GM18858 (cell line): ENCODE data around the gene FRMD6.
"Not testable (repeated sequence)": the region's sequence is repeated elsewhere in the genome, so short reads cannot be mapped to it uniquely, and the experiment has no call there.

Experiments used
- ATAC-seq: cut with Tn5 transposase; IDR thresholded peaks from one replicate; pipeline ENCODE4 v1.9.1; 2021; ENCODE audit not compliant: unreplicated experiment

FRMD6 gene

DNA sequence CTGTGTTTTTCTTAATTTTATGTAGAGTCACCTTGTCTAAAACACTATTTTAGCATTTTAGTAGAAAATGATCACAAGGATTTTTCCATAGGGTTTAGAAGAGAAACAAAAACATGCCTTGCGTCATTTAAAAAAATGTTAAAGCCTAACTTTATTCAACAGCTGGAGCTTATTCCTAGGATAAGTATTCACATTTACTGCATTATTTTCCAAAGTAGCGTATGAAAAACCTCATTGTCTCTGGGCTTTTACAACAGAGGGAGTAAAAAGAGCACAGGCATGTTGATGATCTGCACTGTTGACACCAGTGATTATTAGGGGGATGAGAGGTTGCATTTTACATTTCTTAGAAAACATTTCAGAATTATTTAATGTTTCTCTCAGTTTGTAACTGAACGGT lies 66.1 kb downstream of the FRMD6 start:
- ATAC-seq = no peak

DNA sequence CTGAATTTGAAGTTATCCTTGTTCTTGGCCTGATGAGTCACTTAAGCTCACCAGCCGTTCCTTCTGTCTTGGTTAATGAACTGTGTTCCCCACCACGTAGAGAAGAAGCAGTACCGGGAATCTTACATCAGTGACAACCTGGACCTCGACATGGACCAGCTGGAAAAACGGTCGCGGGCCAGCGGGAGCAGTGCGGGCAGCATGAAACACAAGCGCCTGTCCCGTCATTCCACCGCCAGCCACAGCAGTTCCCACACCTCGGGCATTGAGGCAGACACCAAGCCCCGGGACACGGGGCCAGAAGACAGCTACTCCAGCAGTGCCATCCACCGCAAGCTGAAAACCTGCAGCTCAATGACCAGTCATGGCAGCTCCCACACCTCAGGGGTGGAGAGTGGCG lies 68.2 kb downstream of the FRMD6 start:
- ATAC-seq = no peak

DNA sequence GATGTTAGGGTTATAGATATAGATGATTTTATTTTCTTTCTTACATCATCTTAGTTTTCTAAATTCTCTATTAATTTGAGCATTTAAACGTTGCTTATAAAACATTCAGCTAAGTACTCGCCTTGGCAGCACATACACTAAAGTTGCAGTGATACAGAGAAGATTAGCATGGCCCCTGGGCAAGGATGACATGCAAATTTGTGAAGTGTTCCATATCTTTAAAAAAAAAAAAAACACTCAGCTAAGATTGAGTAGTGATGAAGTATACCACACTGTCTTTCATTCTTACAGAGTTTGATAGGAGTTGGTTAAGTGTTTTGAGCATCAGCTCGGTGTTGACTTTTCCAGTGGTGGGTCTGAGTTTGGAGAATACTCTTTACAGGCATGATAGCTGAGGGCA lies 72.3 kb downstream of the FRMD6 start:
- no peak for ATAC-seq

DNA sequence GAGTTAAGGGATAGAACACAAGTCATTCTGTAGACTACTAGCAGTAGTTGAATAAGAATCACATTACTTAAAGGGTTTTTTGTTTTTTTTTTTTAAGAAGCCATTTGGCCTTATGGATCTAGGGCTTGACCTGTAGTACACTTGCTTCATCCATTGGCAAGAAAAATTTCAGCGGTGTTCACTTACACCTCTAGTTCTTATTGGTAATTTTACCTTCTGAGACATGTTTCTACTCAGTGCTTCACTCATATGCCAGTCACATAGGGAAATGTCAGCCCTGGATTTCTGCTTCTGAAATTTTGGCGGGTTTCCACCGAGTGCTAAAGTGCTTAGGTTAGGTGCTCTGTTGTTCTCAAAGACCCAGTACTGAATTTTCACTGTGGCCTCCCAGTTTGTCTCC lies 72.9 kb downstream of the FRMD6 start:
- ATAC-seq = no peak

DNA sequence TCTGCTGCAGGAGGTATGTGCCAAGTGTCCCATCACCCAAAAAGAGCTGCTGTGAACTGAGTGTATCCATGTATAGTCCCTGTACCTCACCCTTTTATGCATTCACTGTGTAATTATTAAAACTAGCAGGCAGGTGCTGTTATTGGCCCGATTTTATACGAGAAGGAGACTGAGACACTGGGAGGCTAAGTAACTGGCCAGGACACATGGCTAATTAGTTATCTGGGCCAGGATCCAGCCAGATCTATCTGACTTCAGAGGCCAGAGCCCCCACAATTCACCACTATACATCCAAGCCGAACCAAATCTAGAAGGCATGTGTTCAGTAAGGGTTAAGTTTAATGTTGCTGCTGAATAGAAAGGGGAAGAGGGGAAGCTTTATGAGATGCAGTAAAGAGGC lies 73.4 kb downstream of the FRMD6 start:
- ATAC-seq = no peak

DNA sequence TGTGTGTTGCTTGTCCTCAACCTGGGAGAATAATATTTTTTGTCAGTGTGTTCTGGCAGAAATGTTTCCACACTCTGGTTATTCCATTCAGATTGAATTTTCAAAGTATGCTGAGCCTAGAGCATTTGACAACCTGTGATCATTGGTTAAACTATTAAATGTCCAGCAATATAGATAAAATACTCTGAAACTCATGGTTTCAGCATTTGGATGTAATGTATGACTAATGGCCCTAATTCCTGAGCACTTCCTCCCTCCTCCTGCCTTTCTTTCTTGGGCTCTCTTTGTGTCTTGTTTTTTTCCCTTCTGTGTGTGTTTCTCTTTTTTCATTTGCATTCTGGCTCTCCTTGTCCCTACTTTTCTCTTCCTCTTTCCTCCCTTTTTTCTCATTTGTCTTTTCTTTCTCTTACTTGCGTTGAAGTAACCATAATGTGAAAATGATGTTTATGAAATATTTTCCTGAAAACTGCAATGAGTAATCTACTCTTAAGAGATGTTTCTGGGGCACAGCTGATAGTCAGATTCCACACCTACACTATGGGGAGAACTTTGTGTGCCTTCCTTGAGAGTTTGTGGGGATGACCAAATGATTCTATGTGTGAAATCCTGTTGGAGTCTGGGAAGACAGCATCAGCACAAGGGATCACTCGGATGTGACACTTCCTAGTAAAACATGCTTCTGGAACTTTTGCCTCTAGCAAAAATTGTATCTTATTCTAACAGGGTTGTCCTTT lies 74.6 kb downstream of the FRMD6 start:
- no peak for ATAC-seq

DNA sequence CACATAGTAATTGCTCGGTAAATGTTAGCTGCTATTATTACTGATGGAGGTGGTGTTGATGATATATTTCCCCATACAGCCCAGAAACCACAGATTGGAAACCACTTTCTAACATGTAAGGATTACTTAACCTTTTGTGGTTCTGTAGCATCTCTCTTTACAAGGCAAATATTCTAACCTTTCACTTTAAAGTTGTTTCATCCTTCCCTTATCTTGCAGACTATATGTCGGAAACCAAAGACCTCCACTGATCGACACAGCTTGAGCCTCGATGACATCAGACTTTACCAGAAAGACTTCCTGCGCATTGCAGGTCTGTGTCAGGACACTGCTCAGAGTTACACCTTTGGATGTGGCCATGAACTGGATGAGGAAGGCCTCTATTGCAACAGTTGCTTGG lies 75.8 kb downstream of the FRMD6 start:
- ATAC-seq = no peak

DNA sequence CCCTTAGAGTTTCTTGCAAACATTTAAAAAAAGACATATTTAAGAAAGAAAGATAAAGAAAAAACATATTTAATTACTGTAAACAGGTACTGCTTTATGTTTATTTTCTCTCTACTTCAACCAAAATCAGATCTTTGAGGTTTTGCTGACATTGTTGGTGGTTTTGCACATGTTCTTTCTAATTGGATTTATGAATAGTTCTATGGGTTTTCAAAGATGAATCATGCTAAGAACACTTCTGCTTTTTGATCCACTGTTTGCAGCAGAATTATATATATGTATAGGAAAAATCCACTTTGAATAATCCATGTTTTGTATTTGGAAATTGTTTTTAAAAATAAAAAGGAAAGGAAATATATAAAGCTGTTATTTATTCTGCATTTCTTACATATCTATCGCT lies 78.4 kb downstream of the FRMD6 start:
- no peak for ATAC-seq

DNA sequence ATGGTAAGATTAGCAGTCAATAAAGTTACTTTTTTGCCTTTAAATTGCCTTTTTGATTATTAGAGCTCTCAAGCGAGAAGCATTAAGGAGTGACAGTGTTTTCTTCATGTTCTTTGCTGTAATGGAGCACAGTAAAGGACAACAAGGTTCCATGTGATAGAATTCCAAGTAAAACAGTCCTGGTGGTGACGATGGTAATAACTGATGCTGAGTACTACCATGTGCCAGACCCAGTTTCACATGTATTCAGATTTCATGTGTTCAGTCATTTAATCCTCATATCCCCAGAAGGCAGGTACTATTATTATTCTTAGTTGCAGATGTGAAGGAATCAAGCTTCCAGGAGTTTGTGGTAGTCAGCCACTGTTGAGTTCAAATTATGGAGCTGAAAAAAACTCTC lies 79.0 kb downstream of the FRMD6 start:
- no peak for ATAC-seq

DNA sequence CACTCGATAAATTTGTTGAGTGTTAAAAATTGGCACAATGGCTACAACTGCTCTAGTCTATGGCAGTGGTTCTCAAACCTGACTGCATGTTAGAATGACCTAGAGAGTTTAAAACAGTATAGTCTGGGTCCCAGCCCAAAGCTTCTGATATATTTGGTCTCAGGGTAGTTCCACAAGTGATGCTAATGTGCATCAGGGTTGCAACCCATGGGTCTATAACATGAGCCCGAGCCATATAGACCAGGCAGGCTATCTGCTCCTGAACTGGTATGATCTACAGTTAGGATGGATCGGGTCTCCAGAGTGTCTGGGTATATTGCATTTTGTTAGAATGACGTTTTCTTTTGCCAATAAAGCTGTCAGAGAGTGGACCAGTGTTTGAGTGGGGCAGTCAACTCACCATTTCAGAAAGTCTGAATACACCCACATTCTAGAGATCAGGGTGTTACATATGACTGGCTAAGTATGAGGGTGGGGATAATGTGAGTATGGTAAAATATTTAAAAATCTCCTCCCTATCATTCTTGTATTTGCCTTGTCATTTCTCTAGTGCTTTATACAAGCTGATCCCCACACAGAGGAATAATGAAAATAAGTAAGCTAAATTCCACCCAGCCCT lies 80.9 kb downstream of the FRMD6 start:
- ATAC-seq = no peak

DNA sequence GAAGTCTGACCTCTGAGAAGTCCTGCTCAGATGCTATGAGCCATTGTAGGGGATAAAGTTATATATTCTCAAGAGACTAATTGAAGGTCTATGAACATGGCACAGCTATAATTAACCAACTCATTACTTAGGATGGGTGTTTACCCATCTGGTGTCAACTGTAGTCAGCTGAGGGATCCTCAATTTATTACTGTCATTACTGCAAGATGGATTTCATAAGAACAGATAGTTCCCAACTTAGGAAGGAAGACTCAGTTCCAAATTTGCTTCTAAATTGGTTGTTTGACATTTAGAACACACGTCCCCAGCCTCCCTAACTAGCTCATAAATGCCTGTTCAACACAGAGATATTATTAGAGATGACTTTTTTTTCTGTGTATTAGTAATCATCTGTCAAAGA lies 81.4 kb downstream of the FRMD6 start:
- ATAC-seq = no peak

DNA sequence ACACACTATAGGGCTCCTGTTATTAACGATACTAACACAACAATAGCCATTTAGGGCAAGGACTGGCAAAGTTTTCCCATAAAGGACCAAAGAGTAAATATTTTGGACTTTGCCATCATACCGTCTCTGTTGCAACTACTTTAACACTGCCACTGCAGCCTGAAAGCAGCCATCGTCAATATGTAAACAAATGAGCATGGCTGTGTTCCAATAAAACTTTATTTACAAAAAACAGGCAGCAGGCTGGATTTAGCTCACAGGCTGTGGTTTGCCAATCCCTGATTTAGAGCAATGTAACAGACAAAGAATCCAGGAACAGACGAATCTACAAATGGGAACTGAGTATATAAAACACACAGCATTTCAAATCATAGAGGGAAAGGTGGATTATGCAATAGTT lies 84.1 kb downstream of the FRMD6 start:
- ATAC-seq = no peak

DNA sequence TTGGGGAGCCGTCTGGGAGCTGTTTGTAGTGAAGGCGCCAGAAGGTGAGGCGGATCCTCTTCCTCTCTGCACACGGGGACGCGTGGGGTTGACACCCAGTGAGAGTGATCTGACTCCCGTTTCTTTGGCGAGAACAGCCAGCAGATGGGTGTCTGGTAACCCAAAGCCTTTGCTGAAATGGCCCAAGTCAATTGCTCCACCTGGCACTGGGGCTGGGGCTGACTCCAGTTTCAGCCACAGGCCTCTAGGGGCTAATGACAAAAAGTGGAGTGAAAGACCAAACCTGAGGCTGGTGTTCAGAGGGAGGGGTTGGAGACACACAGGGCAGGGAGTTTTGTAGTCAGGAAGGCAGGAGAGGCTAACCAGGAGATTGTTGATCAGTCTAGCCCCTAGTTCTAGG lies 87.0 kb downstream of the FRMD6 start:
- ATAC-seq = peak; percentile 76

DNA sequence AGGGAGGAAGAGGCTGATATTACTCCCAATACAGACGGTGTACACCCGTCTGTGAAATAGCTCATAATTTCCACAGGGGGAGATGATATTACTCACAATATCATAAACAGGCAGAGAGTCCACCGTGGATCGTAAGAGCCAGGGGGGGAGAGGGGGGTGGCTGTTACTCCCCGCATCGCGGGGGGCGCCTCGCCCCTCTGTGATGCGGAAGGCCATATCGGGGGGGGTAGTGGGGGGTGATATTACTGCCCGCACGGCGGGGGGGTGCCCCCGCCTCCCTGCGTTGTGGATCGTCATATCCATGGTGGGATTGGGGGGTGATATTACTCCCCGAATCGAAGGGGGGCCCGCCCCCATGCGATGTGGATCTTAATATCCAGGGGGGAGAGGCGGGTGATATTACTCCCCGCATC lies 91.9 kb downstream of the FRMD6 start:
- no peak for ATAC-seq

DNA sequence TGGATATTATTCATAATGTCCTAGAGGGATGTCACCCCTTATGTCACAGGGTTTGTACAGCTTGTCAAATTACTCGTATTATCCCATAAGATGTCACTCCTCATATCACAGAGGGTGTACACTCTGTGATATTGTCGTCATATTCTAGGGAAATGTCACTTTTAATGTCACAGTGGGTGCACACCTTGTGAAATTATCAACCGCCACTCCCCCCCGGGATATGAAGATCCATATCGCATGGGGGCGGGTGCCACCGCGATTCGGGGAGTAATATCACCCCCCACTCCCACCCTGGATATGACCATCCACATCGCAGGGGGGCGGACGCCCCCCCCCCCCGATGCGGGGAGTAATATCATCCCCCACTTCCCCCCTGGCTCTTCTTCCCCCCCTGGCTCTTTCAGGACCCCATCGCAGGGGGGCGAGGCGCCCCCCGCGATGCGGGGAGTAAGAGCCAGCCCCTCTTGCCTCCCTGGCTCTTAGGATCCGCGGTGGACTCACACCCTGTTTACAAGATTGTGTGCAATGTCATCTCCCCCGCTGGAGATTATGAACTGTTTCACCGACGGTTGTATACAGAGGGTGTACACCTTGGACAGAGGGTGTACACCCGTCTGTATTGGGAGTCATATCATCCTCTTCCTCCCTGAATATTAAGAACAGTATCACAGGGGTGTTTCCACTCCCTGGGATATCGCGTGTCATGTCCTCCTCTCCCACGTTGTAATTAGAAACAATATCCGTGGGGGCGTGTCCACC lies 92.8 kb downstream of the FRMD6 start:
- no peak for ATAC-seq

DNA sequence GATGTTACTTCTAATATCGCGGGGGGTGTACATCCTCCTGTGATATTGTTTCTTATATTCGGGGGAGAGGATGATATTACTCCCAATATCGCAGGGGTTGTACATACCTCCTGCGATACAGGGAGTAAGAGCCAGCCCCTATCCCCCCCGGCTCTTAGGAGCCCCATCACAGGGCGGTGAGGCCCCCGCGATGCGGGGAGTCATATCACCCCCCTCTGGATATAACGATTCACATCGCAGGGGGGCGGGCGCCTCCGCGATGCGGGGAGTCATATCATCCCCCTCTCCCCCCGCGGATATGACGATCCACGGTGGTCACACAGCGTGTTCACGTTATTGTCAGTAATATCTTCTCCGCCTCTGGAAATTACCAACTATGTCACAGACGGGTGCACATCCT lies 95.1 kb downstream of the FRMD6 start:
- not testable (repeated sequence) for ATAC-seq

DNA sequence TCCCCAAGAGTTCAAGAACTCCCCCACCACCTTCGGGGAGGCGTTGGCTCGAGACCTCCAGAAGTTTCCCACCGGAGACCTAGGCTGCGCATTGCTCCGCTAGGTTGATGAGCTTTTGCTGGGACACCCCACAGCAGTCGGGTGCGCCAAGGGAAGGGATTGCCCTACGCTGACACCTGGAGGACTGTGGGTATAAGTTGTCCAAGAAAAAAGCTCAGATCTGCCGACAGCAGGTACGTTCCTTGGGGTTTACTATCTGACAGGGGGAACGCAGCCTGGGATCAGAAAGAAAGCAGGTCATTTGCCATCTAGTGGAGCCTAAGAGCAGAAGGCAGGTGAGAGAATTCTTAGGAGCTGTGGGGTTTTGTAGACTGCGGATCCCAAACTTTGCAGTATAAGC lies 98.8 kb downstream of the FRMD6 start:
- ATAC-seq = no peak

DNA sequence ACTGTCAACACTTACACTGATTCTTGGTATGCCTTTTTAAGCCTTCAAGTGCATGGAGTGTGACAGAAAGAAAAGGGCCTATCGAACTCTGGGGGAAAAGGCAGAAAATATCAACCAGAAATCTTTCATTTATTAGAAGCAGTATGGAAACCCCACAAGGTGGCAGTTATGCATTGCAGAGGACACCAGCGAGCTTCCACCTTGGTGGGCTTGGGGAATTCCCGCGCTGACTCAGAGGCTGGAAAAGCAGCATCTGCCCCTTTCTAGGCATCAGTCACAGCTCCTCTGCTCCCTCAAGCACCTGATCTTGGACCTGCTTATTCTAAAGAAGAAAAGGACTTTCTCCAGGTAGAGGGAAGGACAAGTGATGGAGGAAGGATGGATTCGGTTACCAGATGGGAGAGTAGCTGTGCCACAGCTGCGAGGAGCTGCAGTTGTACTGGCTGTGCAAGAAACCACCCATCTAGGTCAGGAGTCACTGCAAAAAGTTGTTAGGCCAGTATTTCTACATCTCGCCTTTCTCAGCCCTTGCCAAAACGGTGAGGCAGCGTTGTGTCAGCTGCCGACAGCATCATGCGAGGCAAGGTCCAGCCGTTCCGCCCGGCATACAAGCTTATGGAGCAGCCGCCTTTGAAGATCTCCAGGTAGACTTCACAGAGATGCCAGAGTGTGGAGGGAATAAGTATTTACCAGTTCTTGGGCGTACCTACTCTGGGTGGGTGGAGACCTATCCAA lies 100.1 kb downstream of the FRMD6 start:
- not testable (repeated sequence) for ATAC-seq

DNA sequence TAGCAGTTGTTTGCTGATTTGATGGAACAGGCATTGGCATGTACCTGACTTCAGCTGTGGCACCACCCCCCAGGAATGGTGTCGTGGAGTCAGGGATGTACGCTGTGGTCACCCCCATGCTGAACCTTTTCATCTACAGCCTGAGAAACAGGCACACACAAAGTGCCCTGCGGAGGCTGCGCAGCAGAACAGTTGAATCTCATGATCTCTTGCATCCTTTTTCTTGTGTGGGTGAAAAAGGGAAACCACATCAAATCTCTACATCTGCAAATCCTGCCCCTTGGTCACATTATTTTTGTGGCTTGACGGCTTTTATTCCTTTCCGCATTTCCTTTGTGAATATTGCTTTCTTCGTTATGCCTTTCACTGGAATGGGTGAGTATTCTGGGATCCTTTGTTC lies 106.0 kb downstream of the FRMD6 start:
- not testable (repeated sequence) for ATAC-seq

DNA sequence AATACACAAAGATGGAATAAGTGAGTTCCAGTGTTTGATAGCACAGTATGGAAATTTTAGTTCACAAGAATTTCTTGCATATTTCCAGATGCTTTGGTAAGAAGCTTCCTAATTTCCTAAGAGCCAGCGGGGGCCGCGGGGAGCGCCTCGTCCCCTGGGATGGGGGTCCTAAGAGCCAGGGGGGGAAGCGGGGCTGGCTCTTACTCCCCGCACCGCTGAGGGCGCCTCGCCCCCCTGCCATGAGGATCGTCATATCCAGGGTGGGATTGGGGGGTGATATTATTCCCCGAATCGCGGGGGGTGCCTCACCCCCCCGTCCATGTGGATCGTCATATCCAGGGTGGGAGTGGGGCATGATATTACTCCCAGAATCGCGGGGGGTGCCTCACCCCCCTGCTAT lies 108.2 kb downstream of the FRMD6 start:
- ATAC-seq = no peak

DNA sequence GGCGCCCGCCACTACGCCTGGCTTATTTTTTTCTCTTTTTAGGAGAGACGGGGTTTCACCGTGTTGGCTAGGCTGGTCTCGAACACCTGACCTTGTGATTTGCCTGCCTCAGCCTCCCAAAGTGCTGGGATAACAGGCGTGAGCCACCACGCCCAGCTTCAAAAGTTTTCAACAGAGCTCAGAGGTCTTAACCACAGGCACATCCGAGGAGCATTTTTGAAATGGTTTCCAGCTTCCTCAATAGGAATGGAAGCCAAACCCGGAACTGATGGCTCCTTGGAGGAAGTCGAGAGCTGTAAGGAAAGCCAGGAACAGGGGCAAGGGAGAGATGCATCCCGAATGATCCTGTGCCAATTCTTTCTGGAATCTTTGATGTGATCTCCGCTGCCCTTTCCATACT lies 114.0 kb downstream of the FRMD6 start:
- not testable (repeated sequence) for ATAC-seq

DNA sequence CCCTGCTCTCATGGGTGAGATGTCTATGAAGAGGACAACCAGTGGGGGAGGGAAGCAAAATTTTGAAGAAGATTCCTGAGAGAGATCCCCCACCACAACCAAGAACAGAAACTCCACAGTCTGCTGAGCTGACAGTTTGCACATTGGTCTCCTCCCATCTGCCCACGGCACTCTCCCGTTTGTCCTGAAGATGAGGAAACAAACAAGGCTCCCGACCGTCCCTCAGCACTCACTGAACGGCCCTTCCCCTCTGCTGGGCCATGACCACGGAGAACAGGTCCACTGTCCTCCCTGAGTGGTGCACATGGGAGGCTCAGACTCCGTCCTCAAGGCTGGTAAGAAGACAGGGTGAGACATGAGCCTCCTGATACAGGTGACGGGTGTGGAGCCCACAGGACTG lies 114.9 kb downstream of the FRMD6 start:
- not testable (repeated sequence) for ATAC-seq
